ENCODE results near the gene ZFP36.
"Not testable (repeated sequence)": the region's sequence is repeated elsewhere in the genome, so short reads cannot be mapped to it uniquely, and the experiment has no call there.

Gene ZFP36

DNA sequence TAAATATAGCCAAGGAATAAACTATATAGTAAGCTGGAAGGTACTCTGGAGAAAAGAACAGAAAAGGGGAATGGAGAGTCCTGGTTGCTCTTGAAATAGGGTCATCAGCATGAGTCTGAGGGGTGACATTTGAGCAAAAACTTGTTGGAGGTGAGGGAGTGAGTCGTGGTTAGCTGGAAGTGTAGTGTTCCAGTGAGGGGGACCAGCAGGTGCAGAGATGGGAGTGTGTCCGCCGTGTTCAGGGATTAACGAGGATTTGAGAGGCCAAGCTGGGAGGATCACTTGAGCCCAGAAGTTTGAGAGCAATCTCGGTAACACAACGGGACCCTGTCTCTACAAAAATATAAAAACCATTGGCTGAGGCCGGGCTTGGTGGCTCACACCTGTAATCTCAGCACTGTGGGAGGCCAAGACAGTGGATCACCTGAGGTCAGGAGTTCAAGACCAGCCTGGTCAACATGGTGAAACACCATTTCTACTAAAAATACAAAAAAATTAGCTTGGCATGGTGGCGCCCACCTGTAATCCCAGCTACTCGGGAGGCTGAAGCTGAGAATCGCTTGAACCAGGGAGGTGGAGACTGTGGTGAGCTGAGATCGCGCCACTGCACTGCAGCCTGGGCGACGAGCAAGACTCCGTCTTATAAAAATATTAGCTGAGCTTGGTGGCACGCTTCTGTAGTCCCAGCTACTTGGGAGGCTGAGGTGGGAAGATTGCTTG is 39.9 kb downstream of the ZFP36 start:
- no peak for DNase-seq (ENCODE audit: low read depth)

DNA sequence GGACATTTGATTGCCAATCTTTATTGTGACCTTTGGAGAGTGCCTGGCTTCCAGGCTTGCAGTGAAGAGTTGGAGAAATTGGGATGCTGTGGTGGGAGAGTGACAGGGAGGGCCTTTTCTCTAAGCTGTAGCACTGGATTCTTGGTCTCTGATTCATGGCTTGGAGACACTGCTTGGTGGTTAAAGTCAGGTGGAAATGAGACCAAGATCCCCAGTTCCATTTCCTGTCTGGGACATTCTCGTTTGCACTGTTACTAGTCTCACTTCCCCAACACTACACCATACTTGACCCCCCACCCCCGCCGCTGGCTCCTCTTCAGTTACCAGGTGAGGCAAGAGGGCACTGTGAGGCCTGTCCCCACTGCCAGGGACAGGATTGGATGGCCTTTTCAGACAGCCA is 41.6 kb downstream of the ZFP36 start:
- no peak for DNase-seq (ENCODE audit: low read depth)

DNA sequence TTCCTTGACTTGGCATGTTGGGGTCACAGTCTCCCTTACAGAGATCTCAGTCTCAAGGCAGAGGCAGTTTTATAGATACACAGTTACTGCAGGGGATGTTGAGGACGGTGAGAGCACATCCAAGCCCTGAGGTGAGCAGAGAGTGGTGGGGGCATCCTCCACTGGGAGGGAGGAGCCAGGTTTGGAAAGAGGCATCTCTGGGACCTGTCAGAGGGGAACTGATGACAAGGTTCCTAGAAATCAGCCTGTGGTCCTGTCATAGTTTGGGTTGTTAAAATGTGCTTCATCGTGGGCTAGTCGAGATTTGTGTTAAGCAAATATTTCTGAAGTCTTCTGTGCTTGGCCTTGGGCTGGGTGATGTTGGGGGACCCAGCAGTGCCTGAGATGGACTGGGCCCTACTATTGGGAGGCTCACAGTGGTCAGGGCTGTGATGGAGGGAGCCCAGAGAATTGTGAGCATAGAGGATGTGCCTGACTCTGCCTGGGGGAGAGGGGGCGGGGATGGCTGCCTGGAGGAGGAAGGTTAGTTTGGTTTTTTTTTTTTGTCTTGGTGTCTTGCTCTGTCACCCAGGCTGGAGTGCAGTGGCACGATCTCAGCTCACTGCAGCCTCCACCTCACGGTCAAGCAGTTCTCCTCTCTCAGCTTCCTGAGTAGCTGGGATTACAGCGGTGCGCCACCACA is 42.6 kb downstream of the ZFP36 start:
- DNase-seq (ENCODE audit: low read depth): no peak

DNA sequence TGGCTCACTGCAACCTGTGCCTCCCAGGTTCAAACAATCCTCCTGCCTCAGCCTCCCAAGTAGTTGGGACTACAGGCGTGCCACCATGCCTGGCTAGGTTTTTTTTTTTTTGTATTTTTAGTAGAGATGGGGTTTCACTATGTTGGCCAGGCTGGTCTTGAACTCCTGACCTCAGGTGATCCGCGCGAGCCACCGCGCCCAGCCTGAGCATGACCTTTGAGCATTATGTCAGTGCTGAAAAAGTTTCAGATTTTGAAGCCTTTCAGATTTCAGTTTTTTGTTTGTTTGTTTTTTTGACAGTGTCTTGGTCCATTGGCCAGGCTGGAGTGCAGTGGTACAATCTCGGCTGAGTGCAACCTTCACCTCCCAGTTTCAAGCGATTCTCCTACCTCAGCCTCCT is 44.6 kb downstream of the ZFP36 start:
- not testable (repeated sequence) for DNase-seq (ENCODE audit: low read depth)

Measured in stimulated activated CD8-positive, alpha-beta memory T cell treated with anti-CD3 and anti-CD28 coated beads, Interleukin-12 subunit alpha, Interleukin-12 subunit beta, amount 100 ng/mL, for 4 hours (primary cell).